Endodermal cell (in vitro differentiated cells): ENCODE measurements around the gene GALNS. TPM values are rescaled to one million over a fixed set of nuclear protein-coding genes. Genes with fewer than 3 reads are reported as not detected.

Source experiments
- DNase-seq: peaks from one replicate; pipeline ENCODE4 v3.0.0-alpha.2; 2017
- H3K27ac ChIP-seq: 2 replicates; pipeline ENCODE4 v1.5.1; 2013; ENCODE audit warnings: mild to moderate bottlenecking, low read depth, low read length, moderate library complexity
- H3K27me3 ChIP-seq: 2 replicates; pipeline ENCODE4 v1.6.1; 2013; ENCODE audit warnings: mild to moderate bottlenecking, low read length, moderate library complexity; ENCODE audit not compliant: insufficient read depth, control insufficient read depth, poor library complexity, severe bottlenecking
- H3K36me3 ChIP-seq: 2 replicates; pipeline ENCODE4 v1.7.0; 2013; ENCODE audit warnings: mild to moderate bottlenecking, low read length, moderate library complexity; ENCODE audit not compliant: control insufficient read depth, insufficient read depth
- H3K4me1 ChIP-seq: one replicate; pipeline ENCODE4 v1.7.0; 2013; ENCODE audit warnings: low read length; ENCODE audit not compliant: control insufficient read depth, insufficient read depth
- H3K4me3 ChIP-seq: 2 replicates; pipeline ENCODE4 v1.5.1; 2013; ENCODE audit warnings: mild to moderate bottlenecking, low read length, moderate library complexity
- H3K9ac ChIP-seq: 2 replicates; pipeline ENCODE4 v1.6.1; 2013; ENCODE audit warnings: mild to moderate bottlenecking, low read length, moderate library complexity; ENCODE audit not compliant: poor library complexity, severe bottlenecking; ENCODE audit errors: extremely low read depth
- H3K9me3 ChIP-seq: 2 replicates; pipeline ENCODE4 v1.6.1; 2013; ENCODE audit warnings: mild to moderate bottlenecking, low read length, moderate library complexity; ENCODE audit not compliant: control insufficient read depth
- H3K27ac Mint-ChIP-seq: 2 replicates; pipeline ENCODE4 v1.8.0; 2020; ENCODE audit warnings: mixed read lengths
- H3K27me3 Mint-ChIP-seq: 2 replicates; pipeline ENCODE4 v1.8.0; 2021; ENCODE audit warnings: mild to moderate bottlenecking, mixed read lengths; ENCODE audit not compliant: insufficient read depth
- H3K36me3 Mint-ChIP-seq: 2 replicates; pipeline ENCODE4 v1.8.0; 2020; ENCODE audit warnings: low read depth, mixed read lengths
- H3K4me1 Mint-ChIP-seq: 2 replicates; pipeline ENCODE4 v1.8.0; 2020; ENCODE audit warnings: mixed read lengths
- H3K4me3 Mint-ChIP-seq: 2 replicates; pipeline ENCODE4 v1.8.0; 2020; ENCODE audit warnings: mild to moderate bottlenecking, moderate library complexity, mixed read lengths
- H3K9me3 Mint-ChIP-seq: 2 replicates; pipeline ENCODE4 v1.8.0; 2020; ENCODE audit warnings: mild to moderate bottlenecking, mixed read lengths
- CTCF ChIP-seq: fragments of 200-600 bp; sonication (generic); conservative IDR thresholded peaks from 2 replicates; pipeline ENCODE4 v1.5.0; 2021; ENCODE audit warnings: antibody characterized with exemption, mild to moderate bottlenecking
- WGBS, 2 experiments: methylation state at CpG; one replicate each; pipeline versions ENCODE4 v1.1.5 to v1.1.7; 2013; ENCODE audit warnings: missing lambda C conversion rate in 2 of 2, mixed read lengths in 1 of 2; ENCODE audit not compliant: insufficient coverage in 1 of 2, insufficient read length in 1 of 2; 5-methylcytosine and 5-hydroxymethylcytosine counted together
- total RNA-seq, 2 donors: library from RNA; stranded (reverse); fragmentation: NEBNext Ultra II Directional in 1 of 2; extraction: Animal tissue kit (Norgen Biotek cat#: 25700) in 1 of 2; gene quantifications; 2 replicates in 1 of 2; 3 replicates in 1 of 2; pipeline ENCODE4 v1.2.1, GENCODE V29; 2021

Gene GALNS
- total RNA-seq, 2 donors from 2014 or later, result 32.2 to 39.6 TPM

DNA sequence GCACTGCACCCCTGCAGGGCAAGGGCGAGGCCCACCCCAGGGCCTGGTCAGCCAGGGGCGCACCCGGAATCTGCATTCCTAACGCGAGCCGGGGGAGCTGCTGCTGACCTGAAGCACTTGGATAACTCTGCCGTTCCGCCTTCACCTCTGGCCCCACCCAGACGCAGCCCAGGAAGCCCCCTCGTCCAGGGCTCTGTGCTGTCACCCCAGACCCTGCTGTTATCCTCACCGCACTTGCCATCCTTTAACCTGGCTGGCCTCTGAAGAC lies 23.0 kb upstream of the GALNS start:
- 86 to 89% methylated on average over 8 to 11 of the region's 11 CpGs for WGBS, 2 experiments

GRCh38 chr16:88878967-88879787 lies 22.4 kb upstream of the GALNS start:
- no peak for DNase-seq
- H3K27me3 ChIP-seq, result no peaks in the 10 kb centered on the region
- H3K4me1 ChIP-seq, result no peaks in the 10 kb centered on the region
- no peaks in the 10 kb centered on the region for H3K9me3 Mint-ChIP-seq
- H3K9ac ChIP-seq, result no peak overlapping the region
- H3K36me3 Mint-ChIP-seq, result no peaks in the 10 kb centered on the region
- no peak overlapping the region for H3K27ac Mint-ChIP-seq
- TF ChIP-seq CTCF, result peak; percentile 27
- no peaks in the 10 kb centered on the region for H3K36me3 ChIP-seq
- H3K4me3 Mint-ChIP-seq, result no peak overlapping the region
- H3K27me3 Mint-ChIP-seq, result no peaks in the 10 kb centered on the region
- H3K4me3 ChIP-seq, result no peak overlapping the region
- H3K9me3 ChIP-seq, result no peaks in the 10 kb centered on the region
- H3K4me1 Mint-ChIP-seq, result no peaks in the 10 kb centered on the region
- WGBS, 2 experiments, result 94 to 95% methylated on average over 42 to 45 of the region's 45 CpGs
- no peak overlapping the region for H3K27ac ChIP-seq

More for the DNA sequence above, 23.0 kb upstream of the GALNS start:
- Histone ChIP-seq H3K27ac (no peak overlapping the region), H3K9me3 (no peaks in the 10 kb centered on the region), H3K4me1 (no peaks in the 10 kb centered on the region), H3K27me3 (no peaks in the 10 kb centered on the region), H3K36me3 (no peaks in the 10 kb centered on the region), H3K9ac (no peak overlapping the region), H3K4me3 (no peak overlapping the region)
- H3K27ac Mint-ChIP-seq, result no peak overlapping the region
- TF ChIP-seq CTCF, result no peak
- H3K36me3 Mint-ChIP-seq, result no peaks in the 10 kb centered on the region
- H3K9me3 Mint-ChIP-seq, result no peaks in the 10 kb centered on the region
- no peaks in the 10 kb centered on the region for H3K4me1 Mint-ChIP-seq
- no peaks in the 10 kb centered on the region for H3K27me3 Mint-ChIP-seq
- no peak for DNase-seq
- H3K4me3 Mint-ChIP-seq, result no peak overlapping the region

GRCh38 chr16:88878356-88878755 lies 21.6 kb upstream of the GALNS start:
- H3K9me3 ChIP-seq, result no peaks in the 10 kb centered on the region
- WGBS, 2 experiments, result 93 to 95% methylated on average over 15 to 20 of the region's 20 CpGs

More at GRCh38 chr16:88878356-88878755, 21.6 kb upstream of the GALNS start:
- Mint-ChIP-seq H3K4me1 (no peaks in the 10 kb centered on the region), H3K27ac (no peak overlapping the region), H3K27me3 (no peaks in the 10 kb centered on the region), H3K36me3 (no peaks in the 10 kb centered on the region), H3K9me3 (no peaks in the 10 kb centered on the region), H3K4me3 (no peak overlapping the region)
- no peak for DNase-seq
- H3K9ac ChIP-seq, result no peak overlapping the region
- H3K4me3 ChIP-seq, result no peak overlapping the region
- H3K4me1 ChIP-seq, result no peaks in the 10 kb centered on the region
- no peak for TF ChIP-seq CTCF
- no peaks in the 10 kb centered on the region for H3K36me3 ChIP-seq
- H3K27ac ChIP-seq, result no peak overlapping the region
- no peaks in the 10 kb centered on the region for H3K27me3 ChIP-seq
